ENCODE results near the gene OR10H4. TPM values are rescaled to one million over a fixed set of nuclear protein-coding genes. Genes with fewer than 3 reads are reported as not detected.

OR10H4 gene
- total RNA-seq, 1 donor from 2014 or later, result not detected

- Histone ChIP-seq H3K9me3 (no peaks in the 10 kb centered on the region), H3K4me3 (no peak overlapping the region), H3K36me3 (no peaks in the 10 kb centered on the region), H3K27ac (no peak overlapping the region), H3K27me3 (no peaks in the 10 kb centered on the region), H3K4me1 (no peaks in the 10 kb centered on the region)
- no peak for TF ChIP-seq CTCF (IDR thresholded peaks at IDR 0.05)
- intact Hi-C loops (cut with DNase I), result no loop called here
- ATAC-seq, result no peak
- DNase-seq, result no peak
These were observed 43.2 kb downstream of the OR10H4 start for GRCh38 chr19:15992014-15992413.

GRCh38 chr19:15995536-15995935, 46.7 kb downstream of the OR10H4 start:
- Histone ChIP-seq H3K9me3 (no peaks in the 10 kb centered on the region), H3K27ac (no peak overlapping the region), H3K4me1 (no peaks in the 10 kb centered on the region), H3K27me3 (no peaks in the 10 kb centered on the region), H3K4me3 (no peak overlapping the region), H3K36me3 (no peaks in the 10 kb centered on the region)
- TF ChIP-seq CTCF (IDR thresholded peaks at IDR 0.05), result no peak
- ATAC-seq, result no peak
- intact Hi-C loops (cut with DNase I), result no loop called here
- no peak for DNase-seq

GRCh38 chr19:15998166-15998565, 49.4 kb downstream of the OR10H4 start:
- TF ChIP-seq CTCF (IDR thresholded peaks at IDR 0.05), result no peak
- no peaks in the 10 kb centered on the region for H3K27me3 ChIP-seq
- H3K27ac ChIP-seq, result no peak overlapping the region
- H3K4me3 ChIP-seq, result no peak overlapping the region
- DNase-seq (no peak), ATAC-seq (no peak)
- no peaks in the 10 kb centered on the region for H3K36me3 ChIP-seq
- H3K4me1 ChIP-seq, result peaks cover 14% of the 10 kb centered on the region
- intact Hi-C loops (cut with DNase I), result no loop called here
- no peaks in the 10 kb centered on the region for H3K9me3 ChIP-seq

Other genes with a start within 250 kb of the OR10H4 start
- gene OR10H2, start 221.0 kb upstream of the OR10H4 start, total RNA-seq, result not detected
- not detected for gene OR10H3, start 211.0 kb upstream of the OR10H4 start, total RNA-seq
- gene OR10H5, start 161.3 kb upstream of the OR10H4 start, total RNA-seq, result not detected
- not detected for gene OR10H1, start 133.3 kb upstream of the OR10H4 start, total RNA-seq
- gene CYP4F2, start 50.9 kb upstream of the OR10H4 start, total RNA-seq, result not detected
- gene CYP4F11, start 14.5 kb upstream of the OR10H4 start, total RNA-seq, result 3.5 TPM
- gene TPM4, start 127.5 kb downstream of the OR10H4 start, total RNA-seq, result 386 TPM
- gene RAB8A, start 162.9 kb downstream of the OR10H4 start, total RNA-seq, result 101 TPM
- 6.0 TPM for gene HSH2D, start 194.7 kb downstream of the OR10H4 start, total RNA-seq
- gene CIB3, start 224.5 kb downstream of the OR10H4 start, total RNA-seq, result not detected
- 56.4 TPM for gene FAM32A, start 236.4 kb downstream of the OR10H4 start, total RNA-seq
- gene AP1M1, start 248.9 kb downstream of the OR10H4 start, total RNA-seq, result 72.1 TPM